Testis (tissue), 3 donors: ENCODE data around the gene NECTIN2. TPM values are rescaled to one million over a fixed set of nuclear protein-coding genes. Genes with fewer than 3 reads are reported as not detected.

Experiments
- DNase-seq: peaks from one replicate; pipeline ENCODE4 v3.0.0-alpha.2; 2019
- H3K27ac ChIP-seq, 2 donors: fragments of 200-600 bp; sonication (generic); one replicate each; pipeline ENCODE4 v1.5.1; 2019
- H3K27me3 ChIP-seq: fragments of 200-600 bp; sonication (generic); one replicate; pipeline ENCODE4 v1.5.1; 2019
- H3K36me3 ChIP-seq: fragments of 200-600 bp; sonication (generic); one replicate; pipeline ENCODE4 v1.5.1; 2017; ENCODE audit warnings: low read depth; ENCODE audit errors: missing control alignments
- H3K4me1 ChIP-seq: fragments of 200-600 bp; sonication (generic); one replicate; pipeline ENCODE4 v1.5.1; 2019
- H3K4me3 ChIP-seq, 2 donors: fragments of 200-600 bp; sonication (generic); one replicate each; pipeline ENCODE4 v1.5.1; 2017 to 2019
- H3K9me3 ChIP-seq: fragments of 200-600 bp; sonication (generic); one replicate; pipeline ENCODE4 v1.5.1; 2017
- POLR2A ChIP-seq: fragments of 450-650 bp; IDR thresholded peaks from one replicate; pipeline ENCODE4 v1.6.1; 2017; ENCODE audit warnings: antibody characterized with exemption, mild to moderate bottlenecking, moderate library complexity
- WGBS, 2 donors: methylation state at CpG; one replicate each; pipeline ENCODE4 v1.1.5; 2018; 5-methylcytosine and 5-hydroxymethylcytosine counted together
- intact Hi-C: fragments of 100-400 bp; cut with DNase I; formaldehyde crosslinking; loops from one replicate; pipeline ENCODE4 v1.15.1; 2023; ENCODE audit warnings: low total_unique reads
- polyA plus RNA-seq: library from polyadenylated mRNA; stranded (reverse); fragments of 350-450 nt; fragmentation: Illumina TruSeq; extraction: RNeasy Lipid Tissue Mini Kit (QIAGEN cat#74804); gene quantifications from one replicate; pipeline ENCODE4 v1.2.3, GENCODE V29; 2014; ENCODE audit warnings: low read depth, low replicate concordance; ENCODE audit not compliant: insufficient read depth
- total RNA-seq, 2 donors: library from RNA; depleted of rRNA; stranded (reverse); fragments of >200 nt; gene quantifications; one replicate each; pipeline ENCODE4 v1.2.3, GENCODE V29; 2016
- TF ChIP-seq, protein P1 (sequence below), 3 experiments: fragments of 450-650 bp in 2 of 3; fragments of 200-600 bp in 1 of 3; sonication (generic) in 1 of 3; IDR thresholded peaks; one replicate each; pipeline ENCODE4 v1.5.1; 2016 to 2019; ENCODE audit warnings: antibody characterized with exemption in 3 of 3, mild to moderate bottlenecking in 2 of 3, moderate library complexity in 1 of 3

The NECTIN2 gene
- total and polyA plus RNA-seq, 3 donors from 2014 or later, result 158 to 278 (median 268) TPM

DNA sequence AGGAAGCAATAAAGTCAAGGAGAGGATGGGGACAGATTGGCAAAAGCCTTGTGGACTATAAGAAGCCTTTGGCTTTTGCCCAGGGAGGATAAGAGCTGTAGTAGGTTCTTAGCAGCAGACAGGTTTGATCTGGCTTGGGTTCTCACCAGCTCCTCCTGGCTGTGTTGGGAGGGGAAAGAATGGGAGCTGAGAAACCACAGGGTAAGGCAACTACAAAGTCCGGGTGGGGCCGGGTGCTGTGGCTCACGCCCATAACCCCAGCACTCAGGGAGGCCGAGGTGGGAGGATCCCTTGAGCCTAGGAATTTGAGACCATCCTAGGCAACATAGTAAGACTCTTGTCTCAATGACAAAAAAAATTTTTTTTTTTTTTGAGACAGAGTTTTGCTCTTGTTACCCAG, 20.6 kb downstream of the NECTIN2 start:
- no peaks in the 10 kb centered on the region for H3K27me3 ChIP-seq
- intact Hi-C loops, result no loop called here
- WGBS, 2 donors, result 81 to 87% methylated on average over 4 of the region's 4 CpGs
- no peak overlapping the region for H3K27ac ChIP-seq
- no peak for DNase-seq
- no peaks in the 10 kb centered on the region for H3K9me3 ChIP-seq
- TF ChIP-seq, protein P1, sequence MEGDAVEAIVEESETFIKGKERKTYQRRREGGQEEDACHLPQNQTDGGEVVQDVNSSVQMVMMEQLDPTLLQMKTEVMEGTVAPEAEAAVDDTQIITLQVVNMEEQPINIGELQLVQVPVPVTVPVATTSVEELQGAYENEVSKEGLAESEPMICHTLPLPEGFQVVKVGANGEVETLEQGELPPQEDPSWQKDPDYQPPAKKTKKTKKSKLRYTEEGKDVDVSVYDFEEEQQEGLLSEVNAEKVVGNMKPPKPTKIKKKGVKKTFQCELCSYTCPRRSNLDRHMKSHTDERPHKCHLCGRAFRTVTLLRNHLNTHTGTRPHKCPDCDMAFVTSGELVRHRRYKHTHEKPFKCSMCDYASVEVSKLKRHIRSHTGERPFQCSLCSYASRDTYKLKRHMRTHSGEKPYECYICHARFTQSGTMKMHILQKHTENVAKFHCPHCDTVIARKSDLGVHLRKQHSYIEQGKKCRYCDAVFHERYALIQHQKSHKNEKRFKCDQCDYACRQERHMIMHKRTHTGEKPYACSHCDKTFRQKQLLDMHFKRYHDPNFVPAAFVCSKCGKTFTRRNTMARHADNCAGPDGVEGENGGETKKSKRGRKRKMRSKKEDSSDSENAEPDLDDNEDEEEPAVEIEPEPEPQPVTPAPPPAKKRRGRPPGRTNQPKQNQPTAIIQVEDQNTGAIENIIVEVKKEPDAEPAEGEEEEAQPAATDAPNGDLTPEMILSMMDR (IDR thresholded peaks at IDR 0.05), result no peak
- TF ChIP-seq POLR2A, result no peak
- H3K4me1 ChIP-seq, result peaks cover 2% of the 10 kb centered on the region
- no peak overlapping the region for H3K4me3 ChIP-seq
- no peaks in the 10 kb centered on the region for H3K36me3 ChIP-seq

DNA sequence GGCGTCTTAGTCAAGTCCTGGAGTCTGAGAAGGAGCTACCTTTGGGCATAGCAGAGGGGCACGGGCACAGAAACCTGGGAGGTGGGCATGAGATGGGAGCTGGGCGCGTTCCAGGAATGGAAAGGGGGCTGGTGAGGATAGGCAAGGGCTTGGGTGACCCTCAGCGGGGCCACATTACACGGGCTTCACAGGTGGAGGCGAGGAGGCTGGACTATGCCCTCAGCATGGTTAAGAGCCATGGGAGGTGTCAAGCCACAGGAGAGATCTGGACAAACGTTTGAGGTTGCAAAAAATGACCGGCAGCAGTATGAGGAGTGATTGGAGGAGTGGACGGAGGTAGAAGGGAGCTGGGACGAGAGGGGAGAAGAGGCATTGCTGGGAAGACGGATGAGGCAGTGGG, 21.5 kb downstream of the NECTIN2 start:
- 84 to 89% methylated on average over 12 of the region's 12 CpGs for WGBS, 2 donors

DNA sequence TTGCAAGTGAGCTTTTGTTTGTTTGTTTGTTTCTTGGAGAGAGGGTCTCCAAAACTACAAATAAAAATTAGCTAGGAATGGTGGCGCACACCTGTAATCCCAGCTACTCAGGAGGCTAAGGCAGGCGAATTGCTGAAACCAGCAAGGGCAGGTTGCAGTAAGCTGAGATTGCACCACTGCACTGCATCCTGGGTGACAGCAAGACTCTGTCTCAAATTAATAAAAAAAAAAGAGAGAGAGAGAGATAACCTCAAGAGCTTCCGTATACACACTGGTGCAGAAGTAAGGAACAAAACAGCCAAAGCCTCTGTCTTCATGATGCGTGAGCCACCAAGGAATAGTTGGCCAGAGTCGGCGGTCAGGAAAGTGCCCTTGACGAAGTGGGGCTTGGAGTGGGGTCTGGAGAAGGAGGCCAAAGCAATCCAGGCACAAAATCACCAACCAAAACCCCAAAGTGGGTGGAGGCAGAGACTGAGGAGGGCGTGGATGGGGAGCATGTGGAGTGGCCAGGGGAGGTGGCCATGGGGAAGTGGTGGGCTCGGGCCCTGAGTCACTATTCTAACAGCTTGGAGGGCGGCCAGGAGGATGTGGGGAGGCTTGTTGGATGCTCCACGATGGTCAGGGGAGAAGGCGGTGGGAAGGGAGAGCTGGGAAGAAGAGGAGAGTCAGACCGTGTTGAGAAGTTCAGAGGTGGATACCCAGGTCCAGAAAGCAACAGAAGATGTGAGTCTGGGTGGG, 23.8 kb downstream of the NECTIN2 start:
- Histone ChIP-seq H3K9me3 (no peaks in the 10 kb centered on the region), H3K36me3 (no peaks in the 10 kb centered on the region), H3K27ac (peak overlapping the region in 1 of 2 donors; percentile 56), H3K27me3 (no peaks in the 10 kb centered on the region), H3K4me1 (peaks cover 2% of the 10 kb centered on the region), H3K4me3 (no peak overlapping the region)
- TF ChIP-seq, protein P1 (IDR thresholded peaks at IDR 0.05), result no peak
- TF ChIP-seq POLR2A, result no peak
- intact Hi-C loops, result no loop called here
- peak; percentile 39 for DNase-seq
- WGBS, 2 donors, result 67 to 70% methylated on average over 13 of the region's 13 CpGs

More for the DNA sequence above, 21.5 kb downstream of the NECTIN2 start:
- H3K9me3 ChIP-seq, result no peaks in the 10 kb centered on the region
- H3K27ac ChIP-seq, result no peak overlapping the region
- no peak overlapping the region for H3K4me3 ChIP-seq
- intact Hi-C loops, result no loop called here
- H3K27me3 ChIP-seq, result no peaks in the 10 kb centered on the region
- no peaks in the 10 kb centered on the region for H3K36me3 ChIP-seq
- no peak for TF ChIP-seq POLR2A
- TF ChIP-seq, protein P1 (IDR thresholded peaks at IDR 0.05), result no peak
- H3K4me1 ChIP-seq, result peaks cover 2% of the 10 kb centered on the region
- no peak for DNase-seq

DNA sequence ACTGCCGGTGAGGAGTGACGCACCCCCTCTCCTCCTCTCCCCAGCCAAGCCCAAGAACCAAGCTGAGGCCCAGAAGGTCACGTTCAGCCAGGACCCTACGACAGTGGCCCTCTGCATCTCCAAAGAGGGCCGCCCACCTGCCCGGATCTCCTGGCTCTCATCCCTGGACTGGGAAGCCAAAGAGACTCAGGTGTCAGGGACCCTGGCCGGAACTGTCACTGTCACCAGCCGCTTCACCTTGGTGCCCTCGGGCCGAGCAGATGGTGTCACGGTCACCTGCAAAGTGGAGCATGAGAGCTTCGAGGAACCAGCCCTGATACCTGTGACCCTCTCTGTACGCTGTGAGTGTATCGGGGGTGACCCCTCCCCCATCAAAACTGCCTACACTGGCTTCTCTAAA, 25.7 kb downstream of the NECTIN2 start:
- Histone ChIP-seq H3K9me3 (no peaks in the 10 kb centered on the region), H3K36me3 (no peaks in the 10 kb centered on the region), H3K27ac (no peak overlapping the region), H3K27me3 (no peaks in the 10 kb centered on the region), H3K4me3 (no peak overlapping the region), H3K4me1 (peaks cover 2% of the 10 kb centered on the region)
- TF ChIP-seq POLR2A, result no peak
- TF ChIP-seq, protein P1 (IDR thresholded peaks at IDR 0.05), result no peak
- intact Hi-C loops, result no loop called here
- no peak for DNase-seq
- WGBS, 2 donors, result 83 to 95% methylated on average over 4 to 14 of the region's 14 CpGs

DNA sequence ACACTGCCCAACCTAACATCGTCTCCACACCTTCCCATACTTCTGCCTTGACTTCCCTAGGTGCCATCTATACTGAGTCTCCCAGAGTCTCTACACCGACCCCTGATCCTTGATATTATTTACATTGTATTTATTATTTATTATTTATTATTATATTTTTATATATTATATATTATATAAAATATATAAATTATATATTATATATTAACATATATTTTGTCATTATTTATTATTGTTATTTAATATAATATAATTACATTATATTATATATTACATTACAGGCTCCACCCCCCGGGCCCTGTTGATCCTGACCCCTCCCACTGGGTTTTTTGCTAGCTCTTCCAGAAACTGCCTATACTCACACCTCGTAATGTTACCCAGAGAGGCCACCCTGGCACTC, 26.6 kb downstream of the NECTIN2 start:
- DNase-seq, result no peak
- Histone ChIP-seq H3K27me3 (no peaks in the 10 kb centered on the region), H3K9me3 (no peaks in the 10 kb centered on the region), H3K36me3 (no peaks in the 10 kb centered on the region), H3K27ac (no peak overlapping the region), H3K4me1 (peaks cover 2% of the 10 kb centered on the region), H3K4me3 (no peak overlapping the region)
- TF ChIP-seq, protein P1 (IDR thresholded peaks at IDR 0.05), result no peak
- TF ChIP-seq POLR2A, result no peak
- intact Hi-C loops, result no loop called here
- 87% methylated on average over 4 of the region's 4 CpGs for WGBS, 2 donors
